Prostate gland (tissue), 2 donors: ENCODE data around the gene LMAN2. TPM values are rescaled to one million over a fixed set of nuclear protein-coding genes. Genes with fewer than 3 reads are reported as not detected.

Source experiments
- DNase-seq: peaks from one replicate; pipeline ENCODE4 v3.0.0-alpha.2; 2019; ENCODE audit warnings: low spot score
- H3K27ac ChIP-seq, 2 donors: fragments of 200-600 bp; sonication (generic); 2 replicates each; pipeline ENCODE4 v1.5.1; 2017 to 2019
- H3K27me3 ChIP-seq: fragments of 200-600 bp; sonication (generic); replicated peaks from 2 replicates; pipeline ENCODE4 v1.5.1; 2019; ENCODE audit not compliant: insufficient read depth
- H3K36me3 ChIP-seq, 2 donors: fragments of 200-600 bp; sonication (generic); 1 replicate in 1 of 2; 2 replicates in 1 of 2; pipeline versions ENCODE4 v1.5.1 to v1.8.1; 2017 to 2019
- H3K4me1 ChIP-seq: fragments of 200-600 bp; sonication (generic); replicated peaks from 2 replicates; pipeline ENCODE4 v1.5.1; 2019
- H3K4me3 ChIP-seq, 2 donors: fragments of 200-600 bp; sonication (generic); 2 replicates each; pipeline ENCODE4 v1.5.1; 2017 to 2019
- H3K9me3 ChIP-seq: fragments of 200-600 bp; sonication (generic); 2 replicates; pipeline ENCODE4 v1.5.1; 2017
- CTCF ChIP-seq, 4 experiments: fragments of 200-600 bp in 2 of 4; fragments of 450-650 bp in 2 of 4; sonication (generic) in 2 of 4; IDR thresholded peaks; 1 replicate in 3 of 4; 2 replicates in 1 of 4; pipeline ENCODE4 v1.5.1; 2016 to 2019; ENCODE audit warnings: antibody characterized with exemption in 4 of 4, mild to moderate bottlenecking in 2 of 4, moderate library complexity in 2 of 4
- POLR2A ChIP-seq: fragments of 450-650 bp; IDR thresholded peaks from one replicate; pipeline ENCODE4 v1.6.1; 2016; ENCODE audit warnings: antibody characterized with exemption, mild to moderate bottlenecking
- POLR2AphosphoS5 ChIP-seq: sonication (generic); formaldehyde crosslinking; IDR thresholded peaks from one replicate; pipeline ENCODE4 v1.6.1; 2017; ENCODE audit warnings: antibody characterized with exemption
- WGBS: methylation state at CpG from one replicate; pipeline ENCODE4 v1.1.5; 2018; 5-methylcytosine and 5-hydroxymethylcytosine counted together
- intact Hi-C: fragments of 100-400 bp; cut with DNase I; formaldehyde crosslinking; loops from one replicate; pipeline ENCODE4 v1.14.2; 2022
- total RNA-seq, 2 donors: library from RNA; depleted of rRNA; stranded (reverse); fragments of >200 nt; gene quantifications; one replicate each; pipeline ENCODE4 v1.1.0, GENCODE V29; 2016

Gene LMAN2
- total RNA-seq, 2 donors from 2014 or later: 350 to 369 TPM

GRCh38 chr5:177396078-177396477, 44.6 kb upstream of the LMAN2 start:
- Histone ChIP-seq H3K4me3 (no peak overlapping the region), H3K36me3 (no peaks in the 10 kb centered on the region), H3K4me1 (no peaks in the 10 kb centered on the region), H3K27ac (no peak overlapping the region), H3K9me3 (no peaks in the 10 kb centered on the region), H3K27me3 (no peaks in the 10 kb centered on the region)
- intact Hi-C loops: no loop called here
- no peak for TF ChIP-seq POLR2AphosphoS5
- no peak for TF ChIP-seq POLR2A
- TF ChIP-seq CTCF (IDR thresholded peaks at IDR 0.05): no peak
- WGBS: 58% methylated on average over 8 of the region's 8 CpGs
- no peak for DNase-seq

- 90% methylated on average over 5 of the region's 5 CpGs for whole genome bisulfite sequencing
- TF ChIP-seq POLR2A (no peak), POLR2AphosphoS5 (no peak), CTCF (IDR thresholded peaks at IDR 0.05) (no peak)
- H3K36me3 ChIP-seq: no peaks in the 10 kb centered on the region
- H3K27ac ChIP-seq: no peak overlapping the region
- H3K9me3 ChIP-seq: no peaks in the 10 kb centered on the region
- no peak for DNase-seq
- H3K4me1 ChIP-seq: no peaks in the 10 kb centered on the region
- intact Hi-C loops: loop anchor here (5.0 kb wide), 1 partner anchor 108 kb away; no protein-coding TSS in a partner anchor
- H3K4me3 ChIP-seq: no peak overlapping the region
- H3K27me3 ChIP-seq: no peaks in the 10 kb centered on the region
These were observed 42.5 kb upstream of the LMAN2 start for GRCh38 chr5:177393990-177394389.

- intact Hi-C loops: loop anchor here (5.0 kb wide), 1 partner anchor 109 kb away; no protein-coding TSS in a partner anchor
- TF ChIP-seq CTCF (IDR thresholded peaks at IDR 0.05) (no peak), POLR2AphosphoS5 (no peak), POLR2A (no peak)
- H3K4me3 ChIP-seq: no peak overlapping the region
- no peaks in the 10 kb centered on the region for H3K27me3 ChIP-seq
- 54% methylated on average over 1 of the region's 1 CpG for WGBS
- no peaks in the 10 kb centered on the region for H3K9me3 ChIP-seq
- H3K4me1 ChIP-seq: no peaks in the 10 kb centered on the region
- H3K27ac ChIP-seq: no peak overlapping the region
- no peak for DNase-seq
- H3K36me3 ChIP-seq: no peaks in the 10 kb centered on the region
These were observed 41.8 kb upstream of the LMAN2 start for GRCh38 chr5:177393206-177393765.

- H3K36me3 ChIP-seq: no peaks in the 10 kb centered on the region
- TF ChIP-seq CTCF (IDR thresholded peaks at IDR 0.05): no peak
- TF ChIP-seq POLR2A: no peak
- TF ChIP-seq POLR2AphosphoS5: no peak
- DNase-seq: no peak
- intact Hi-C loops: loop anchor here (5.0 kb wide), 1 partner anchor 110 kb away; no protein-coding TSS in a partner anchor
- 78% methylated on average over 5 of the region's 5 CpGs for WGBS
- H3K4me1 ChIP-seq: no peaks in the 10 kb centered on the region
- no peak overlapping the region for H3K27ac ChIP-seq
- H3K9me3 ChIP-seq: no peaks in the 10 kb centered on the region
- no peaks in the 10 kb centered on the region for H3K27me3 ChIP-seq
- no peak overlapping the region for H3K4me3 ChIP-seq
These were observed 41.3 kb upstream of the LMAN2 start for GRCh38 chr5:177392765-177393164.
